ENCODE data around the gene SIGLEC15. TPM values are rescaled to one million over a fixed set of nuclear protein-coding genes. Genes with fewer than 3 reads are reported as not detected.

SIGLEC15 gene
- total RNA-seq, 1 experiment from 2014 or later: 0.92 TPM

DNA sequence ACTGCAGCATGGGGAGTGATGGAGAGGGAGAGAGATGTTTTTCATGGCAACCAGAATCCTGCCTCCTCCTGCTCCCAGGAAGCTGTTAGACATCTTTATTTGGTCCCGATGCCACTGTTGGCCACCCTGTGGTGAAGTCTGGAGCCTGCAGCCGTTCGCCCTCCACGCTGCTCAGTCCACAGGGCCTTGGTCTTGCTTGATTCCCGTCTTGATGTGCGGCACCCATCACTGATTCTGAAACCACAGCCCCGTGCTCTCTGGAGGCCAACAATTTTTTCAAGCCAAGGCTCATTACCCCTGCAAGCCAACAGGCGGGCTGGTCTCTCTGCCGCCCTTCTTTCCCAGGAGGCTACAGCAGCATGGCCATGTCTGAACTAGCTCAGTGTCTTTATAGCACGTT is 24.5 kb downstream of the SIGLEC15 start:
- Histone ChIP-seq H3K27ac (ENCODE audit: low read depth, low read length, poor library complexity, severe bottlenecking) (no peak overlapping the region), H3K27me3 (replicated peaks; ENCODE audit: insufficient read depth, low read depth, low read length, poor library complexity) (no peaks in the 10 kb centered on the region), H3K4me3 (ENCODE audit: low read depth, low read length, poor library complexity, severe bottlenecking) (no peak overlapping the region), H3K36me3 (ENCODE audit: insufficient read depth, low read length, poor library complexity, severe bottlenecking) (no peaks in the 10 kb centered on the region), H3K4me1 (ENCODE audit: insufficient read depth, low read length, poor library complexity, severe bottlenecking) (no peaks in the 10 kb centered on the region), H3K9me3 (ENCODE audit: low read depth, low read length, poor library complexity, severe bottlenecking) (no peaks in the 10 kb centered on the region)
- DNase-seq (ENCODE audit: low spot score): no peak
- intact Hi-C loops (cut with micrococcal nuclease; ENCODE audit: unreplicated experiment): no loop called here
- ChIA-PET POLR2A (ENCODE audit: low non-redundant PET) (interaction anchor here (0.6 kb wide), 1 partner anchor 65 kb away, joined by 4 read pairs; no protein-coding TSS in a partner anchor), CTCF (no interaction called here)
- TF ChIP-seq, protein P1, sequence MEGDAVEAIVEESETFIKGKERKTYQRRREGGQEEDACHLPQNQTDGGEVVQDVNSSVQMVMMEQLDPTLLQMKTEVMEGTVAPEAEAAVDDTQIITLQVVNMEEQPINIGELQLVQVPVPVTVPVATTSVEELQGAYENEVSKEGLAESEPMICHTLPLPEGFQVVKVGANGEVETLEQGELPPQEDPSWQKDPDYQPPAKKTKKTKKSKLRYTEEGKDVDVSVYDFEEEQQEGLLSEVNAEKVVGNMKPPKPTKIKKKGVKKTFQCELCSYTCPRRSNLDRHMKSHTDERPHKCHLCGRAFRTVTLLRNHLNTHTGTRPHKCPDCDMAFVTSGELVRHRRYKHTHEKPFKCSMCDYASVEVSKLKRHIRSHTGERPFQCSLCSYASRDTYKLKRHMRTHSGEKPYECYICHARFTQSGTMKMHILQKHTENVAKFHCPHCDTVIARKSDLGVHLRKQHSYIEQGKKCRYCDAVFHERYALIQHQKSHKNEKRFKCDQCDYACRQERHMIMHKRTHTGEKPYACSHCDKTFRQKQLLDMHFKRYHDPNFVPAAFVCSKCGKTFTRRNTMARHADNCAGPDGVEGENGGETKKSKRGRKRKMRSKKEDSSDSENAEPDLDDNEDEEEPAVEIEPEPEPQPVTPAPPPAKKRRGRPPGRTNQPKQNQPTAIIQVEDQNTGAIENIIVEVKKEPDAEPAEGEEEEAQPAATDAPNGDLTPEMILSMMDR (conservative IDR thresholded peaks at IDR 0.05; ENCODE audit: low read depth, low read length): peak; percentile 36; the same call in 1 of the 2 replicates
- TF ChIP-seq EZH2 (IDR thresholded peaks at IDR 0.05; ENCODE audit: borderline replicate concordance, low read depth, low read length, poor library complexity, severe bottlenecking): no peak
- BruUV-seq (replicated peaks): no TSS peak

DNA sequence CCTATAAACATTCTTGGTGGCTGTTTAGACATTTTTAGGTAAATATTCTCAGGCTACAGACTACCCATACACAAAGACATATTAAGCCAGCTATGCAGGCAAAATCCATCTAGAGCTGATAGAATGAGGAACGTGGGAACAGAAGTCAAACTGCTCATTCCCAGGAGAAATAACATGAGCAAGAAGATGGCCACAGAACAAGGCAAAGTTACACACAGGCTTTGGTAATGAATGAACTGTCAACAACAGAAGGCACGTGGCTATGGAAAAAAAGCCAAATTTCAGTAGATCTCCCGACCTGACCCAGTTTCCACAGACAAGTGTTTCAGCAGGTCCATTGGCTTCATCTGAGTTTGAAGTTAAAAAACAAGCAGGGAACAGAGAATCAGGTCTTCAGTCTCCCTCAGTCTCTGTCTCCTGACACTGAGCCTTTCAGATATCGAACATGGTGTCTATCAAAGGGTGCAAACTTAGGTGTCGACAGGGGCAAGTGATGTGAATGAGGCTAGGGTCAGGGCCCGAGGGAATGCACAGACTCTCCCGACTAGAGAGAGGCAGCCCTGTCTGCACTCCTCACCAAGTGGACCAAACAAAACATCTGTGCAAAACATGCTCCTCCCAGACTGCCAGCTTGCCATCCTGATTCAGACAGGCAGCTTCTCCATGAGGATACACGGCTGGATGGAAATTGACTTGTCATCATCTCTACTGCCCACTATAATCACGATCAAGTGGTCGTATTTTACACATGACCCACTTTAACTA is 25.9 kb downstream of the SIGLEC15 start:
- Histone ChIP-seq H3K36me3 (ENCODE audit: insufficient read depth, low read length, poor library complexity, severe bottlenecking) (no peaks in the 10 kb centered on the region), H3K4me3 (ENCODE audit: low read depth, low read length, poor library complexity, severe bottlenecking) (no peak overlapping the region), H3K4me1 (ENCODE audit: insufficient read depth, low read length, poor library complexity, severe bottlenecking) (no peaks in the 10 kb centered on the region), H3K9me3 (ENCODE audit: low read depth, low read length, poor library complexity, severe bottlenecking) (no peaks in the 10 kb centered on the region), H3K27ac (ENCODE audit: low read depth, low read length, poor library complexity, severe bottlenecking) (no peak overlapping the region), H3K27me3 (replicated peaks; ENCODE audit: insufficient read depth, low read depth, low read length, poor library complexity) (no peaks in the 10 kb centered on the region)
- DNase-seq (ENCODE audit: low spot score): no peak
- TF ChIP-seq, protein P1 (conservative IDR thresholded peaks at IDR 0.05; ENCODE audit: low read depth, low read length): no peak
- TF ChIP-seq EZH2 (IDR thresholded peaks at IDR 0.05; ENCODE audit: borderline replicate concordance, low read depth, low read length, poor library complexity, severe bottlenecking): no peak
- BruUV-seq (replicated peaks): TSS peak; percentile 16
- intact Hi-C loops (cut with micrococcal nuclease; ENCODE audit: unreplicated experiment): no loop called here
- ChIA-PET POLR2A (ENCODE audit: low non-redundant PET) (no interaction called here), CTCF (interaction anchor here (0.8 kb wide), 1 partner anchor 129 kb away, joined by 3 read pairs; no protein-coding TSS in a partner anchor)

DNA sequence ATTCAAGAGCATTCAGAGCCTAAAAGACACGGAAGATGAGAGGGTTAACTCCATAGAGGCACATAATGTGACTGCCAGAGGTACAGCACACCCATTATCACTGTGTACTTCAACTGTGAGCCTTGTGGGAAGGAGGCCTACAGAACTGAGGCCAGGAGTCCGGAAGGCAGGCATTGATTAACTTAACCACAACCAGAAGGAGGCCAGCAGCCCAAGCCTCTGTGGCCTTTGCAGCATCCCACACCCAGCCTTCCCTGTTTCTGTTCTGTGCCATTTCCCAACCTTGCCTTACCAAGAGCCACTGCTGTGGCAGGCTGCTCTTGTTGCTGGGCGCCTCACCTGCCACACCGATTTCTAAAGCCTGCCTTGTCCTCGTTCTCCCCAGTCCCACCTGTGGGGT is 27.2 kb downstream of the SIGLEC15 start:
- TF ChIP-seq, protein P1 (conservative IDR thresholded peaks at IDR 0.05; ENCODE audit: low read depth, low read length): no peak
- DNase-seq (ENCODE audit: low spot score): no peak
- H3K4me1 ChIP-seq (ENCODE audit: insufficient read depth, low read length, poor library complexity, severe bottlenecking): no peaks in the 10 kb centered on the region
- intact Hi-C loops (cut with micrococcal nuclease; ENCODE audit: unreplicated experiment): no loop called here
- H3K9me3 ChIP-seq (ENCODE audit: low read depth, low read length, poor library complexity, severe bottlenecking): no peaks in the 10 kb centered on the region
- POLR2A ChIA-PET (ENCODE audit: low non-redundant PET): no interaction called here
- CTCF ChIA-PET: no interaction called here
- H3K4me3 ChIP-seq (ENCODE audit: low read depth, low read length, poor library complexity, severe bottlenecking): no peak overlapping the region
- no peaks in the 10 kb centered on the region for H3K27me3 ChIP-seq (replicated peaks; ENCODE audit: insufficient read depth, low read depth, low read length, poor library complexity)
- no TSS peak for BruUV-seq (replicated peaks)
- no peaks in the 10 kb centered on the region for H3K36me3 ChIP-seq (ENCODE audit: insufficient read depth, low read length, poor library complexity, severe bottlenecking)
- H3K27ac ChIP-seq (ENCODE audit: low read depth, low read length, poor library complexity, severe bottlenecking): no peak overlapping the region

All from A673 (cell line).